HepG2 (cell line): ENCODE results near the gene IQSEC1. TPM values are rescaled to one million over a fixed set of nuclear protein-coding genes. Genes with fewer than 3 reads are reported as not detected.

Experiments used
- ATAC-seq: fragments of 200-7000 bp; cut with Tn5 transposase; 3 replicates; pipeline ENCODE4 v1.9.1; 2020; ENCODE audit warnings: mild to moderate bottlenecking, moderate library complexity
- BruUV-seq: library from RNA; stranded (reverse); fragments of 400-500 nt; replicated peaks from 2 replicates; lab custom pipeline; 2021; lab: Mats Ljungman, UMichigan
- CTCF ChIA-PET: fragments of 300-600 bp; formaldehyde crosslinking; extraction: SDS; loops from one replicate; lab custom pipeline; 2021; ENCODE audit warnings: low total read pairs, inconsistent platforms, low intra/inter-chr PET ratio; lab: Yijun Ruan, JAX
- POLR2A ChIA-PET: fragments of 350-600 bp; sonication (Branson Sonifier 250); formaldehyde crosslinking; loops from one replicate; lab custom pipeline; 2020; ENCODE audit warnings: antibody characterized with exemption, inconsistent platforms; lab: Yijun Ruan, JAX
- DNase-seq: peaks from one replicate; pipeline ENCODE4 v3.0.0-alpha.2; 2015; ENCODE audit warnings: low spot score
- FAIRE-seq: peaks from 3 replicates; lab custom pipeline; 2011; peaks lifted over from hg19 to GRCh38; lab: Jason Lieb, UNC
- H2AFZ ChIP-seq: one replicate; pipeline ENCODE4 v1.6.1; 2011; ENCODE audit warnings: low read length, inconsistent platforms
- H3K27ac ChIP-seq: fragments of 300-600 bp; 3 replicates; pipeline ENCODE4 v1.8.0; 2011; ENCODE audit warnings: mixed run types, mild to moderate bottlenecking, mixed read lengths, low read length, inconsistent platforms; ENCODE audit not compliant: insufficient read depth; ENCODE audit errors: extremely low read length
- H3K27me3 ChIP-seq, 2 experiments: fragments of 200-600 bp in 1 of 2; 2 replicates in 1 of 2; 3 replicates in 1 of 2; pipeline versions ENCODE4 v1.6.0 to v1.8.0; 2011; ENCODE audit warnings: low read length in 2 of 2, mild to moderate bottlenecking in 2 of 2, moderate library complexity in 2 of 2, inconsistent platforms in 1 of 2; ENCODE audit not compliant: insufficient read depth in 2 of 2, control insufficient read depth in 1 of 2
- H3K36me3 ChIP-seq, 2 experiments: fragments of 200-600 bp in 1 of 2; replicated peaks in 1 of 2; 2 replicates in 1 of 2; 3 replicates in 1 of 2; pipeline versions ENCODE4 v1.5.1 to v1.8.0; 2011; ENCODE audit warnings: low read length in 2 of 2, inconsistent platforms in 1 of 2; ENCODE audit not compliant: insufficient read depth in 2 of 2, control insufficient read depth in 1 of 2
- H3K4me1 ChIP-seq: 2 replicates; pipeline ENCODE4 v1.5.1; 2012; ENCODE audit warnings: low read length, inconsistent platforms; ENCODE audit not compliant: insufficient read depth
- H3K4me2 ChIP-seq: 2 replicates; pipeline ENCODE4 v1.6.0; 2011; ENCODE audit warnings: low read depth, low read length, inconsistent platforms
- H3K4me3 ChIP-seq, 3 experiments: fragments of 200-600 bp in 1 of 3; sonication (generic), shearing (Covaris generic) in 1 of 3; replicated peaks in 1 of 3; 2 replicates each; pipeline ENCODE4 v1.5.1; 2011 to 2016; ENCODE audit warnings: low read length in 3 of 3, inconsistent platforms in 2 of 3, low read depth in 2 of 3, mild to moderate bottlenecking in 2 of 3, control low read depth in 1 of 3, mixed read lengths in 1 of 3; ENCODE audit not compliant: insufficient read depth in 1 of 3
- H3K79me2 ChIP-seq: one replicate; pipeline ENCODE4 v1.6.1; 2011; ENCODE audit warnings: low read length, inconsistent platforms; ENCODE audit not compliant: insufficient read depth
- H3K9ac ChIP-seq: 2 replicates; pipeline ENCODE4 v1.6.0; 2011; ENCODE audit warnings: mild to moderate bottlenecking, low read depth, low read length, inconsistent platforms; ENCODE audit not compliant: insufficient read depth
- H3K9me3 ChIP-seq: 2 replicates; pipeline ENCODE4 v1.5.1; 2012; ENCODE audit warnings: mild to moderate bottlenecking, low read length
- H4K20me1 ChIP-seq: 2 replicates; pipeline ENCODE4 v1.6.0; 2011; ENCODE audit warnings: inconsistent platforms, mild to moderate bottlenecking, low read length, moderate library complexity; ENCODE audit not compliant: insufficient read depth
- BRCA1 ChIP-seq: sonication (generic); formaldehyde crosslinking; IDR thresholded peaks from 2 replicates; pipeline ENCODE4 v1.4.0; 2020; ENCODE audit warnings: missing genetic modification reagents
- CAMTA2 ChIP-seq: sonication (generic); formaldehyde crosslinking; IDR thresholded peaks from 2 replicates; pipeline ENCODE4 v1.4.0; 2020; ENCODE audit warnings: mild to moderate bottlenecking, missing genetic modification reagents, borderline replicate concordance
- ELF1 ChIP-seq: sonication (generic); formaldehyde crosslinking; IDR thresholded peaks from 2 replicates; pipeline ENCODE4 v1.4.0; 2020; ENCODE audit warnings: missing genetic modification reagents
- HIC2 ChIP-seq: sonication (generic); formaldehyde crosslinking; IDR thresholded peaks from 2 replicates; pipeline ENCODE4 v1.9.0; 2022; ENCODE audit warnings: low read depth, missing genetic modification reagents
- HNRNPL ChIP-seq: fragments of 200-400 bp; formaldehyde crosslinking; IDR thresholded peaks from 2 replicates; pipeline ENCODE4 v1.6.1; 2017; ENCODE audit warnings: mild to moderate bottlenecking, low read depth, low read length
- KAT7 ChIP-seq: IDR thresholded peaks from 2 replicates; pipeline ENCODE4 v1.6.1; 2018; ENCODE audit warnings: borderline replicate concordance, missing compliant biosample characterization
- MIER2 ChIP-seq: IDR thresholded peaks from 2 replicates; pipeline ENCODE4 v1.6.1; 2016; ENCODE audit warnings: missing biosample characterization, missing genetic modification reagents
- MTERF4 ChIP-seq: sonication (generic); formaldehyde crosslinking; IDR thresholded peaks from 2 replicates; pipeline ENCODE4 v1.8.0; 2023; ENCODE audit warnings: mild to moderate bottlenecking, missing genetic modification reagents
- MXI1 ChIP-seq: IDR thresholded peaks from 3 replicates; pipeline ENCODE4 v1.6.1; 2012; ENCODE audit warnings: low read depth, low read length, inconsistent platforms, borderline replicate concordance
- MYPOP ChIP-seq: sonication (generic); formaldehyde crosslinking; IDR thresholded peaks from 2 replicates; pipeline ENCODE4 v1.8.1; 2023; ENCODE audit warnings: mild to moderate bottlenecking, moderate library complexity, missing genetic modification reagents
- REXO4 ChIP-seq: sonication (generic); formaldehyde crosslinking; IDR thresholded peaks from 2 replicates; pipeline ENCODE4 v1.8.0; 2022; ENCODE audit warnings: missing genetic modification reagents, mild to moderate bottlenecking, borderline replicate concordance
- RFXAP ChIP-seq: sonication (generic); formaldehyde crosslinking; IDR thresholded peaks from 2 replicates; pipeline ENCODE4 v1.4.0; 2020; ENCODE audit warnings: missing genetic modification reagents, borderline replicate concordance
- SMARCE1 ChIP-seq: fragments of 450-650 bp; IDR thresholded peaks from 2 replicates; pipeline ENCODE4 v1.6.1; 2017; ENCODE audit warnings: borderline replicate concordance
- TBX2 ChIP-seq: sonication (generic); formaldehyde crosslinking; IDR thresholded peaks from 2 replicates; pipeline ENCODE4 v1.5.0; 2020; ENCODE audit warnings: missing genetic modification reagents, mild to moderate bottlenecking, borderline replicate concordance
- ZFP36L1 ChIP-seq: sonication (generic); formaldehyde crosslinking; IDR thresholded peaks from 2 replicates; pipeline ENCODE4 v1.8.0; 2022; ENCODE audit warnings: mild to moderate bottlenecking, missing genetic modification reagents, moderate library complexity
- ZNF18 ChIP-seq: sonication (generic); formaldehyde crosslinking; IDR thresholded peaks from 2 replicates; pipeline ENCODE4 v1.8.0; 2022; ENCODE audit warnings: mild to moderate bottlenecking, missing genetic modification reagents; ENCODE audit not compliant: insufficient replicate concordance
- ZNF296 ChIP-seq: sonication (generic); formaldehyde crosslinking; conservative IDR thresholded peaks from 2 replicates; pipeline ENCODE4 v1.5.0; 2020; ENCODE audit warnings: mild to moderate bottlenecking, missing genetic modification reagents
- WGBS: methylation state at CpG from one replicate; pipeline ENCODE4 v1.1.6; 2017; ENCODE audit warnings: low lambda C conversion rate; 5-methylcytosine and 5-hydroxymethylcytosine counted together
- in situ Hi-C: cut with HindIII; loops from 2 replicates; pipeline ENCODE4 v1.10.0; 2017; ENCODE audit warnings: low pct_unique_long_range_greater_than_20kb; ENCODE audit not compliant: extremely low pct_ligation_motif_present
- intact Hi-C: fragments of 100-400 bp; cut with micrococcal nuclease; formaldehyde crosslinking; loops from one replicate; pipeline ENCODE4 v1.10.0; 2022; ENCODE audit not compliant: unreplicated experiment
- polyA plus RNA-seq, 8 experiments: library from polyadenylated mRNA; depleted of rRNA in 3 of 8; stranded (reverse) in 7 of 8; unstranded in 1 of 8; fragments of >200 nt; fragmentation: Illumina TruSeq in 4 of 8; extraction: Trizol in 4 of 8; gene quantifications; 2 replicates each; pipeline versions ENCODE4 v1.2.1 to v1.2.3, GENCODE V29; 2011 to 2016; ENCODE audit warnings: low read depth in 4 of 8, missing spikeins in 1 of 8, mixed read lengths in 1 of 8; ENCODE audit not compliant: insufficient read depth in 1 of 8
- total RNA-seq, 5 experiments: library from RNA; depleted of rRNA; stranded (reverse); fragments of >200 nt; fragmentation: Illumina TruSeq; extraction: Trizol; gene quantifications; 2 replicates each; pipeline ENCODE4 v1.2.3, GENCODE V29; 2016; ENCODE audit warnings: low read depth in 1 of 5
- TF ChIP-seq, protein P1 (sequence below): sonication (generic); formaldehyde crosslinking; IDR thresholded peaks from 2 replicates; pipeline ENCODE4 v1.4.0; 2020; ENCODE audit warnings: missing genetic modification reagents

The IQSEC1 gene
- total and polyA plus RNA-seq, 2 of the 13 experiments (the other 11 are each of a cell fraction or from before 2014, with no cell fraction given) = 17.4 to 20.2 TPM

DNA sequence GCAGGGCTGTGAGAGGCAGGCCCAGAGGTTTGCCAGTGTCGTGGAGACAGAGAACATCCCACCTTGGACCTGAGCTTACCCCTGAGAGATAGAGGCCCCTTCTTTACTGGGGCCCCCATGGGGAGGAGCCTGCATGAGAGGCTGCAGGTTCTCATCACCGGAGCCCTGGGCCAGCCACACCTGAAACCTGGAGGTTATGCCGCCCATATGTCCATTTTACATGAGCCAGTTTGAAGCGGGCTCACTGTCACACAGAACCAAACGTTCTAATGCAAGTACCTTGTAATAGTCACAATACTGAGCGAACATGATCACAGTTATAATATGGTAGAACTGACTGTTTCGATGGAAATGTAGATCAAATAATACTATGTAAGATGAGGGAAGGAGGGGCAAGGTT, 6.3 kb upstream of the IQSEC1 start (continued):
- TF ChIP-seq MYPOP (CRISPR knock-in tag) (no peak), HNRNPL (no peak)
- TF ChIP-seq, all 625 proteins: peak for 0

GRCh38 chr3:13079051-13079450, 5.8 kb upstream of the IQSEC1 start:
- Histone ChIP-seq H3K36me3 (peaks cover 0 to 3% of the 10 kb centered on the region in 2 experiments; a peak in 3 of 5 replicates), H4K20me1 (no peaks in the 10 kb centered on the region), H3K27ac (no peak overlapping the region), H3K4me2 (no peak overlapping the region), H3K4me3 (no peak overlapping the region), H3K27me3 (no peaks in the 10 kb centered on the region), H3K4me1 (no peaks in the 10 kb centered on the region), H3K9ac (no peak overlapping the region), H2AFZ (no peak overlapping the region), H3K79me2 (no peaks in the 10 kb centered on the region), H3K9me3 (no peaks in the 10 kb centered on the region)
- in situ Hi-C loops = no loop called here
- FAIRE-seq (no peak), DNase-seq (no peak), ATAC-seq (no peak; the same call in 2 of the 3 replicates)
- WGBS = 84% methylated on average over 4 of the region's 7 CpGs
- BruUV-seq = no TSS peak
- CTCF ChIA-PET = no interaction called here
- intact Hi-C loops = no loop called here
- POLR2A ChIA-PET = no interaction called here
- no peak for TF ChIP-seq HIC2 (CRISPR knock-in tag)
- no peak for TF ChIP-seq MXI1
- TF ChIP-seq SMARCE1 = no peak
- no peak for TF ChIP-seq MTERF4 (CRISPR knock-in tag)
- no peak for TF ChIP-seq ELF1 (CRISPR knock-in tag)
- TF ChIP-seq MIER2 (CRISPR knock-in tag) = no peak
- TF ChIP-seq KAT7 = no peak
- no peak for TF ChIP-seq ZFP36L1
- TF ChIP-seq TBX2 (CRISPR knock-in tag) = no peak
- TF ChIP-seq BRCA1 (CRISPR knock-in tag) = no peak
- TF ChIP-seq RFXAP = no peak
- TF ChIP-seq, protein P1, sequence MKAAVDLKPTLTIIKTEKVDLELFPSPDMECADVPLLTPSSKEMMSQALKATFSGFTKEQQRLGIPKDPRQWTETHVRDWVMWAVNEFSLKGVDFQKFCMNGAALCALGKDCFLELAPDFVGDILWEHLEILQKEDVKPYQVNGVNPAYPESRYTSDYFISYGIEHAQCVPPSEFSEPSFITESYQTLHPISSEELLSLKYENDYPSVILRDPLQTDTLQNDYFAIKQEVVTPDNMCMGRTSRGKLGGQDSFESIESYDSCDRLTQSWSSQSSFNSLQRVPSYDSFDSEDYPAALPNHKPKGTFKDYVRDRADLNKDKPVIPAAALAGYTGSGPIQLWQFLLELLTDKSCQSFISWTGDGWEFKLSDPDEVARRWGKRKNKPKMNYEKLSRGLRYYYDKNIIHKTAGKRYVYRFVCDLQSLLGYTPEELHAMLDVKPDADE (CRISPR knock-in tag) = no peak
- TF ChIP-seq CAMTA2 (CRISPR knock-in tag) = no peak
- no peak for TF ChIP-seq REXO4 (CRISPR knock-in tag)
- no peak for TF ChIP-seq ZNF296 (CRISPR knock-in tag)
- no peak for TF ChIP-seq ZNF18
